OCI-LY1 (cell line): ENCODE data around the gene CACNB3.

Experiments used
- H2AFZ ChIP-seq: fragments of 200-600 bp; sonication (generic), shearing (Covaris generic); 2 replicates; pipeline ENCODE4 v1.6.0; 2014; ENCODE audit warnings: antibody characterized with exemption, mild to moderate bottlenecking, low read length
- H3F3A ChIP-seq: fragments of 200-600 bp; sonication (generic), shearing (Covaris generic); 2 replicates; pipeline ENCODE4 v1.6.0; 2014; ENCODE audit warnings: mild to moderate bottlenecking, antibody characterized with exemption, low read length, moderate library complexity; ENCODE audit not compliant: insufficient read depth
- H3K27ac ChIP-seq: fragments of 200-600 bp; sonication (generic); 2 replicates; pipeline ENCODE4 v1.5.1; 2014; ENCODE audit warnings: low read length, mixed run types, mild to moderate bottlenecking, low read depth; ENCODE audit not compliant: poor library complexity, severe bottlenecking
- H3K27me3 ChIP-seq: fragments of 200-600 bp; sonication (generic); 2 replicates; pipeline ENCODE4 v1.6.0; 2014; ENCODE audit warnings: antibody characterized with exemption, mild to moderate bottlenecking, low read length, moderate library complexity; ENCODE audit not compliant: insufficient read depth
- H3K36me3 ChIP-seq: fragments of 200-600 bp; sonication (generic); 2 replicates; pipeline ENCODE4 v1.6.1; 2014; ENCODE audit warnings: mild to moderate bottlenecking, antibody characterized with exemption, low read length, moderate library complexity, mixed read lengths; ENCODE audit not compliant: insufficient read depth
- H3K4me1 ChIP-seq: fragments of 200-600 bp; sonication (generic); 2 replicates; pipeline ENCODE4 v1.5.1; 2014; ENCODE audit warnings: mild to moderate bottlenecking, low read length, moderate library complexity; ENCODE audit not compliant: insufficient read depth, severe bottlenecking
- H3K4me2 ChIP-seq: fragments of 200-600 bp; sonication (generic), shearing (Covaris generic); 2 replicates; pipeline ENCODE4 v1.6.1; 2014; ENCODE audit warnings: low read length
- H3K4me3 ChIP-seq: fragments of 200-600 bp; sonication (generic); 2 replicates; pipeline ENCODE4 v1.5.1; 2014; ENCODE audit warnings: low read length, low read depth, mild to moderate bottlenecking, mixed read lengths; ENCODE audit not compliant: poor library complexity, severe bottlenecking
- H3K79me2 ChIP-seq: fragments of 200-600 bp; shearing (Covaris generic); 2 replicates; pipeline ENCODE4 v1.6.1; 2016; ENCODE audit warnings: mixed run types, low read length, mixed read lengths; ENCODE audit not compliant: insufficient read depth
- H3K9ac ChIP-seq: fragments of 200-600 bp; sonication (generic), shearing (Covaris generic); 2 replicates; pipeline ENCODE4 v1.6.1; 2014; ENCODE audit warnings: mild to moderate bottlenecking, low read length, mixed read lengths
- H3K9me2 ChIP-seq: fragments of 200-600 bp; sonication (generic), shearing (Covaris generic); 2 replicates; pipeline ENCODE4 v1.6.1; 2014; ENCODE audit warnings: low read depth, mild to moderate bottlenecking, low read length, mixed read lengths
- H3K9me3 ChIP-seq: fragments of 200-600 bp; shearing (Covaris generic); 2 replicates; pipeline ENCODE4 v1.6.1; 2014; ENCODE audit warnings: low read length, mixed read lengths
- H4K20me1 ChIP-seq: fragments of 200-600 bp; sonication (generic), shearing (Covaris generic); 2 replicates; pipeline ENCODE4 v1.6.0; 2016; ENCODE audit warnings: mild to moderate bottlenecking, low read length; ENCODE audit not compliant: insufficient read depth
- CTCF ChIP-seq: fragments of 200-600 bp; sonication (generic), shearing (Covaris generic); IDR thresholded peaks from 2 replicates; pipeline ENCODE4 v1.5.1; 2017; ENCODE audit warnings: mild to moderate bottlenecking, antibody characterized with exemption, low read length, moderate library complexity, mixed read lengths
- EZH2 ChIP-seq: fragments of 200-600 bp; sonication (generic), shearing (Covaris generic); IDR thresholded peaks from 2 replicates; pipeline ENCODE4 v1.8.0; 2017; ENCODE audit warnings: borderline replicate concordance, mixed run types, mild to moderate bottlenecking, antibody characterized with exemption, low read length, moderate library complexity, mixed read lengths

CACNB3 gene

DNA sequence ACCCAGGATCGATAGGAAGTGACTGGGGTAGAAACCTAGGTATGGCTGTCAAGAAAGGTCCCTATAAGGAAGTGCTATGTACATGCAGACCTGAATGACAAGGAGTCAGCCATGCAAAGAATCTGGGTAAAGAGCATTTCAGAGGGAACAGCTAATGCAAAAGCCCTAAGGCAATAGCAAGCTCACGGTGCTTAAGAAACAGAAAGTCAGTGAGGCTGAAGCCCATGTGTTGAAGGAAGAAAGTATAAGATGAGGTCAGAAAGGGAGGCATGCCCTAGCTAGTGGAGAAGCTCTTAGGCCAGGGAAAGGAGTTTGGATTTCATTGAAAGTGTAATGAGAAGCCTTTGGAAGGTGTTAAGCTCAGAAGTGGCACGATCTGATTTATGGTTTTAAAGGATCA lies 23.4 kb upstream of the CACNB3 start:
- no peak overlapping the region for H3K27ac ChIP-seq
- peaks cover 7% of the 10 kb centered on the region for H3K27me3 ChIP-seq
- no peak overlapping the region for H3K4me2 ChIP-seq
- H3F3A ChIP-seq = no peaks in the 10 kb centered on the region
- no peak overlapping the region for H2AFZ ChIP-seq
- H3K4me1 ChIP-seq = no peaks in the 10 kb centered on the region
- H3K9ac ChIP-seq = no peak overlapping the region
- no peaks in the 10 kb centered on the region for H4K20me1 ChIP-seq
- H3K9me3 ChIP-seq = no peaks in the 10 kb centered on the region
- H3K9me2 ChIP-seq = no peaks in the 10 kb centered on the region
- no peak overlapping the region for H3K4me3 ChIP-seq
- no peak for TF ChIP-seq EZH2
- TF ChIP-seq CTCF = no peak
- no peaks in the 10 kb centered on the region for H3K79me2 ChIP-seq
- H3K36me3 ChIP-seq = no peaks in the 10 kb centered on the region

GRCh38 chr12:48795550-48796455 lies 22.5 kb upstream of the CACNB3 start:
- no peak overlapping the region for H3K4me2 ChIP-seq
- H3K9me2 ChIP-seq = no peaks in the 10 kb centered on the region
- H3K27ac ChIP-seq = no peak overlapping the region
- TF ChIP-seq EZH2 (no peak), CTCF (peak; percentile 93)
- H3K27me3 ChIP-seq = no peaks in the 10 kb centered on the region
- no peak overlapping the region for H2AFZ ChIP-seq
- no peaks in the 10 kb centered on the region for H3K36me3 ChIP-seq
- no peaks in the 10 kb centered on the region for H3F3A ChIP-seq
- no peaks in the 10 kb centered on the region for H4K20me1 ChIP-seq
- H3K79me2 ChIP-seq = no peaks in the 10 kb centered on the region
- no peak overlapping the region for H3K9ac ChIP-seq
- H3K4me3 ChIP-seq = no peak overlapping the region
- no peaks in the 10 kb centered on the region for H3K9me3 ChIP-seq
- no peaks in the 10 kb centered on the region for H3K4me1 ChIP-seq

DNA sequence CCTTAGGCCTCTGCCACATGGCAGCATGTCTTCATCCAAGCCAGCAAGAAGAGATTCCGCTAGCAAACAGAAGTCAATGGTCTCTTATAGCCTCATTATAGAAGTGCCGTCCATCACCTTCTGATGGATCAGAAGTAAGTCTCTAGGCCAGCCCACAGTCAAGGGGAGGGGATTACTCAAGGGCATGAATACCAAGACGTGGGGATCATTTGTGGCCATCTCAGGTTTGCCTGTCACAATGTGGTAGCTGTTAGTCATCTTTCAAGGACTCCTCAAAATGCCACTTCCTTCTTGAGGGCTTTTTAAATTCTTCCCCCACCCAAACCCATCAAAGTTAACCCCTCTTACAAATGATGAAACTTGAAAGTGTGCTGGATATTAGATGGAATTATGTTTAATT lies 21.3 kb upstream of the CACNB3 start:
- no peaks in the 10 kb centered on the region for H4K20me1 ChIP-seq
- H2AFZ ChIP-seq = no peak overlapping the region
- no peaks in the 10 kb centered on the region for H3K9me2 ChIP-seq
- H3K4me1 ChIP-seq = no peaks in the 10 kb centered on the region
- TF ChIP-seq CTCF = no peak
- H3K9me3 ChIP-seq = no peaks in the 10 kb centered on the region
- no peaks in the 10 kb centered on the region for H3K27me3 ChIP-seq
- H3K36me3 ChIP-seq = no peaks in the 10 kb centered on the region
- no peaks in the 10 kb centered on the region for H3K79me2 ChIP-seq
- H3K9ac ChIP-seq = no peak overlapping the region
- H3F3A ChIP-seq = no peaks in the 10 kb centered on the region
- H3K4me2 ChIP-seq = no peak overlapping the region
- no peak overlapping the region for H3K4me3 ChIP-seq
- no peak overlapping the region for H3K27ac ChIP-seq
